Uterus (tissue), 4 donors: ENCODE measurements around the gene ZNF329. TPM values are rescaled to one million over a fixed set of nuclear protein-coding genes. Genes with fewer than 3 reads are reported as not detected.

ENCODE experiments used
- DNase-seq, 2 donors: peaks; one replicate each; pipeline ENCODE4 v3.0.0-alpha.2; 2019 to 2020
- H3K27ac ChIP-seq, 2 donors: fragments of 200-600 bp; sonication (generic); 1 replicate in 1 of 2; 2 replicates in 1 of 2; pipeline ENCODE4 v1.5.1; 2016 to 2018
- H3K27me3 ChIP-seq, 2 donors: fragments of 200-600 bp; sonication (generic); one replicate each; pipeline ENCODE4 v1.5.1; 2018 to 2019; ENCODE audit warnings: control low read depth in 1 of 2
- H3K36me3 ChIP-seq, 2 donors: fragments of 200-600 bp; sonication (generic); one replicate each; pipeline ENCODE4 v1.5.1; 2019; ENCODE audit warnings: control low read depth in 1 of 2
- H3K4me1 ChIP-seq, 2 donors: fragments of 200-600 bp; sonication (generic); one replicate each; pipeline ENCODE4 v1.5.1; 2018 to 2019; ENCODE audit warnings: control low read depth in 1 of 2
- H3K4me3 ChIP-seq, 2 donors: fragments of 200-600 bp; sonication (generic); 1 replicate in 1 of 2; 2 replicates in 1 of 2; pipeline ENCODE4 v1.5.1; 2018 to 2019; ENCODE audit warnings: mild to moderate bottlenecking in 1 of 2
- H3K9me3 ChIP-seq, 2 donors: fragments of 200-600 bp; sonication (generic); one replicate each; pipeline ENCODE4 v1.5.1; 2019; ENCODE audit warnings: control low read depth in 1 of 2
- CTCF ChIP-seq, 4 experiments: fragments of 200-600 bp in 2 of 4; fragments of 450-650 bp in 2 of 4; sonication (generic) in 2 of 4; IDR thresholded peaks; one replicate each; pipeline ENCODE4 v1.5.1; 2016 to 2019; ENCODE audit warnings: antibody characterized with exemption in 4 of 4, mild to moderate bottlenecking in 2 of 4, moderate library complexity in 1 of 4
- POLR2A ChIP-seq, 2 donors: fragments of 450-650 bp; IDR thresholded peaks; one replicate each; pipeline ENCODE4 v1.6.1; 2016; ENCODE audit warnings: antibody characterized with exemption in 2 of 2, mild to moderate bottlenecking in 1 of 2, moderate library complexity in 1 of 2
- intact Hi-C: fragments of 100-400 bp; cut with DNase I; formaldehyde crosslinking; loops from one replicate; pipeline ENCODE4 v1.15.1; 2023; ENCODE audit warnings: low total_unique reads
- total RNA-seq, 4 donors: library from RNA; depleted of rRNA in 3 of 4; stranded (reverse); fragments of >200 nt in 3 of 4; gene quantifications; one replicate each; pipeline versions ENCODE4 v1.1.0 to v1.2.4, GENCODE V29; 2014 to 2023
- donor health status: DM: yes; HTN: yes; CAD: no.

Gene ZNF329
- total RNA-seq, 4 donors from 2014 or later, result 2.6 to 29.7 (median 13.3) TPM

- Histone ChIP-seq H3K36me3 (peaks cover 0 to 3% of the 10 kb centered on the region in 2 donors), H3K9me3 (peaks cover 12 to 94% of the 10 kb centered on the region in 2 donors), H3K27me3 (no peaks in the 10 kb centered on the region), H3K4me3 (no peak overlapping the region), H3K4me1 (no peaks in the 10 kb centered on the region), H3K27ac (no peak overlapping the region)
- TF ChIP-seq CTCF (IDR thresholded peaks at IDR 0.05), result no peak
- TF ChIP-seq POLR2A (IDR thresholded peaks at IDR 0.05), result no peak
- intact Hi-C loops, result no loop called here
- DNase-seq, result no peak
Observed at GRCh38 chr19:58128041-58128685, 22.4 kb downstream of the ZNF329 start.

GRCh38 chr19:58123354-58123753 lies 27.2 kb downstream of the ZNF329 start:
- no peaks in the 10 kb centered on the region for H3K4me1 ChIP-seq
- H3K27me3 ChIP-seq, result no peaks in the 10 kb centered on the region
- no peak for DNase-seq
- H3K4me3 ChIP-seq, result no peak overlapping the region
- peaks cover 2 to 67% of the 10 kb centered on the region in 2 donors for H3K9me3 ChIP-seq
- intact Hi-C loops, result loop anchor here (5.0 kb wide), 1 partner anchor 86 kb away; no protein-coding TSS in a partner anchor
- no peaks in the 10 kb centered on the region for H3K36me3 ChIP-seq
- no peak overlapping the region for H3K27ac ChIP-seq
- TF ChIP-seq POLR2A (IDR thresholded peaks at IDR 0.05), result no peak
- no peak for TF ChIP-seq CTCF (IDR thresholded peaks at IDR 0.05)

GRCh38 chr19:58118979-58119733 lies 31.4 kb downstream of the ZNF329 start:
- no peak for DNase-seq
- no peaks in the 10 kb centered on the region for H3K4me1 ChIP-seq
- intact Hi-C loops, result no loop called here
- TF ChIP-seq CTCF (IDR thresholded peaks at IDR 0.05) (no peak), POLR2A (IDR thresholded peaks at IDR 0.05) (no peak)
- H3K4me3 ChIP-seq, result no peak overlapping the region
- H3K9me3 ChIP-seq, result peaks cover 0 to 42% of the 10 kb centered on the region in 2 donors
- no peak overlapping the region for H3K27ac ChIP-seq
- no peaks in the 10 kb centered on the region for H3K36me3 ChIP-seq
- H3K27me3 ChIP-seq, result no peaks in the 10 kb centered on the region

DNA sequence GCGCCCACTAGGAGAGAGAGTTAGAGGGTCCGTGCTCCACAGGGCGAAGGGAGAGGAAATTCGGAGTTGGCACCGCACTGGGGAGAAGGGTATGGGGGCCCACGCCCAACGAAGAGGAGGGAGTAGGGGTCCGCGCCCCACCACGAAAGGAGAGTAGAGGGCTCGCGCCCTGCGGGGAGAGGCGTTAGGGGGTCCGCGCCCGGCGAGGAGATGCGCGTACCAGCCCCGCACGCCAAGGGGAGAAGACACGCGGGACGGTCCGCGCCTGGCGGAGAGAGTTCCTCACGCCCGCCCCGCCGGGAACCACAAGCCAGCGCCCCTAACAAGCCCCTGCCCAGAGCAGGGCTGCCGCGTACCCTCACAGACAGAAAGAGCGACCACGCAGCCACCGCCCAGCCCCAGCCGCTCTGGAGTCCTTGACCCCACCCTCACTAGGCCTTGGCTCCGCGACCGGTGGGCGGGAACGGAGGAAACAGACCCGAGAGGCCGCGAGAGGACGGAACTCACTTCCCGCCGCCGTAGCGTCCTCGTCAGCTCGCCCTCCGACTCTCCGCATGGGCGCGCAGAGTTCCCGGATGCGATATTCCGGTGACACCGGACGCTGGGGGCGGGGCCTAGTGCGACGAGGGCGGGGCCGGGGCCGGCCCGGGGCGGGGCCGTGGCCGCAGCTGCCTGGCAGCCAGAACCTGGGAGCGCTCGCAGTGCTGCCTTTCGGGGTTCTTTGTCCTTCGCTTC lies 32.6 kb downstream of the ZNF329 start:
- TF ChIP-seq POLR2A (IDR thresholded peaks at IDR 0.05), result no peak
- TF ChIP-seq CTCF (IDR thresholded peaks at IDR 0.05), result no peak
- Histone ChIP-seq H3K27ac (no peak overlapping the region), H3K36me3 (no peaks in the 10 kb centered on the region), H3K9me3 (peaks cover 0 to 40% of the 10 kb centered on the region in 2 donors), H3K4me3 (peak overlapping the region in 1 of 2 donors; percentile 1), H3K27me3 (no peaks in the 10 kb centered on the region), H3K4me1 (no peaks in the 10 kb centered on the region)
- DNase-seq, result no peak
- intact Hi-C loops, result no loop called here

GRCh38 chr19:58108546-58108817 lies 42.1 kb downstream of the ZNF329 start:
- no peaks in the 10 kb centered on the region for H3K36me3 ChIP-seq
- no peaks in the 10 kb centered on the region for H3K27me3 ChIP-seq
- no peaks in the 10 kb centered on the region for H3K4me1 ChIP-seq
- H3K9me3 ChIP-seq, result peaks cover 0 to 28% of the 10 kb centered on the region in 2 donors
- H3K27ac ChIP-seq, result no peak overlapping the region
- TF ChIP-seq POLR2A (IDR thresholded peaks at IDR 0.05) (no peak), CTCF (IDR thresholded peaks at IDR 0.05) (no peak)
- intact Hi-C loops, result no loop called here
- H3K4me3 ChIP-seq, result no peak overlapping the region
- no peak for DNase-seq
